ENCODE results near the gene SPTY2D1.
A peak's percentile ranks its signal among the peaks of the same experiment; 100 is the strongest.

SPTY2D1 gene

GRCh38 chr11:18632841-18633240, 1.3 kb downstream of the SPTY2D1 start:
- H3K79me2 ChIP-seq (ENCODE audit: low read length), result peaks cover 45% of the 10 kb centered on the region
- TF ChIP-seq, protein P1, sequence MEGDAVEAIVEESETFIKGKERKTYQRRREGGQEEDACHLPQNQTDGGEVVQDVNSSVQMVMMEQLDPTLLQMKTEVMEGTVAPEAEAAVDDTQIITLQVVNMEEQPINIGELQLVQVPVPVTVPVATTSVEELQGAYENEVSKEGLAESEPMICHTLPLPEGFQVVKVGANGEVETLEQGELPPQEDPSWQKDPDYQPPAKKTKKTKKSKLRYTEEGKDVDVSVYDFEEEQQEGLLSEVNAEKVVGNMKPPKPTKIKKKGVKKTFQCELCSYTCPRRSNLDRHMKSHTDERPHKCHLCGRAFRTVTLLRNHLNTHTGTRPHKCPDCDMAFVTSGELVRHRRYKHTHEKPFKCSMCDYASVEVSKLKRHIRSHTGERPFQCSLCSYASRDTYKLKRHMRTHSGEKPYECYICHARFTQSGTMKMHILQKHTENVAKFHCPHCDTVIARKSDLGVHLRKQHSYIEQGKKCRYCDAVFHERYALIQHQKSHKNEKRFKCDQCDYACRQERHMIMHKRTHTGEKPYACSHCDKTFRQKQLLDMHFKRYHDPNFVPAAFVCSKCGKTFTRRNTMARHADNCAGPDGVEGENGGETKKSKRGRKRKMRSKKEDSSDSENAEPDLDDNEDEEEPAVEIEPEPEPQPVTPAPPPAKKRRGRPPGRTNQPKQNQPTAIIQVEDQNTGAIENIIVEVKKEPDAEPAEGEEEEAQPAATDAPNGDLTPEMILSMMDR (IDR thresholded peaks at IDR 0.05; ENCODE audit: low read depth, low read length), result no peak
- no peak for TF ChIP-seq EZH2phosphoT487 (IDR thresholded peaks at IDR 0.05; ENCODE audit: low read depth)
- H3K9ac ChIP-seq (ENCODE audit: low read length), result no peak overlapping the region

GRCh38 chr11:18624161-18624560, 10.0 kb downstream of the SPTY2D1 start:
- Histone ChIP-seq H3K4me2 (ENCODE audit: low read length) (no peak overlapping the region), H3K36me3 (replicated peaks; ENCODE audit: low read depth, low read length) (no peaks in the 10 kb centered on the region), H3K9me3 (ENCODE audit: insufficient read depth, low read length) (no peaks in the 10 kb centered on the region), H3K4me1 (ENCODE audit: low read length) (no peaks in the 10 kb centered on the region), H3K27me3 (ENCODE audit: low read depth, low read length) (peaks cover 9% of the 10 kb centered on the region), H3K27ac (ENCODE audit: low read length) (no peak overlapping the region), H3K4me3 (ENCODE audit: low read length) (no peak overlapping the region), H3K79me2 (ENCODE audit: low read length) (peaks cover 71% of the 10 kb centered on the region), H3K9ac (ENCODE audit: low read length) (no peak overlapping the region), H2AFZ (ENCODE audit: low read depth, low read length) (no peak overlapping the region), H4K20me1 (ENCODE audit: insufficient read depth, low read length) (peaks cover 81% of the 10 kb centered on the region)
- no peak for TF ChIP-seq EZH2phosphoT487 (IDR thresholded peaks at IDR 0.05; ENCODE audit: low read depth)
- TF ChIP-seq, protein P1 (IDR thresholded peaks at IDR 0.05; ENCODE audit: low read depth, low read length), result no peak

More at GRCh38 chr11:18632841-18633240, 1.3 kb downstream of the SPTY2D1 start:
- Histone ChIP-seq H3K4me2 (ENCODE audit: low read length) (peak overlapping the region; percentile 99), H3K9me3 (ENCODE audit: insufficient read depth, low read length) (no peaks in the 10 kb centered on the region), H3K27me3 (ENCODE audit: low read depth, low read length) (peaks cover 3% of the 10 kb centered on the region; the same call in 1 of the 2 replicates), H2AFZ (ENCODE audit: low read depth, low read length) (no peak overlapping the region), H3K4me3 (ENCODE audit: low read length) (peak overlapping the region; percentile 95), H3K27ac (ENCODE audit: low read length) (no peak overlapping the region), H4K20me1 (ENCODE audit: insufficient read depth, low read length) (peaks cover 49% of the 10 kb centered on the region), H3K4me1 (ENCODE audit: low read length) (peaks cover 12% of the 10 kb centered on the region), H3K36me3 (replicated peaks; ENCODE audit: low read depth, low read length) (no peaks in the 10 kb centered on the region)

DNA sequence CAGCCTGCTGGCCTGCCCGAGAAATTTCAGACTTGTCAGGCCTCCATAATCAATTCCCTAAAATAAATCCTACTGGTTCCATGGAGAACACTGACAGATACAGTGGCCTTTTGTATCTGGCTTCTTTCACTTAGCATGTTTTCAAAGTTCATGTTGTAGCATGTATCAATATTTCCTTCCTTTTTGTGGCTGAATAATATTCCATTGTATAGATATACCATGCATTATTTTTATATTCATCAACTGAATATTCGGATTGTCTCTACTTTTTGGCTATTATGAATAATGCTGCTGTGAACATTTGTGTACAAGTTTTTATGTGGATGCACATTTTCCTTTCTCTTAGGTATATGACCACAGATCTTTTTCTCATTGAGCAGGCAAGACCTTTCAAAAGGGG, 10.4 kb downstream of the SPTY2D1 start:
- peaks cover 67% of the 10 kb centered on the region for H3K79me2 ChIP-seq (ENCODE audit: low read length)
- H3K27ac ChIP-seq (ENCODE audit: low read length), result no peak overlapping the region
- H3K9me3 ChIP-seq (ENCODE audit: insufficient read depth, low read length), result no peaks in the 10 kb centered on the region
- H4K20me1 ChIP-seq (ENCODE audit: insufficient read depth, low read length), result peaks cover 81% of the 10 kb centered on the region
- H3K36me3 ChIP-seq (replicated peaks; ENCODE audit: low read depth, low read length), result no peaks in the 10 kb centered on the region
- H3K9ac ChIP-seq (ENCODE audit: low read length), result no peak overlapping the region
- peaks cover 2% of the 10 kb centered on the region for H3K4me1 ChIP-seq (ENCODE audit: low read length)
- H3K27me3 ChIP-seq (ENCODE audit: low read depth, low read length), result peaks cover 13% of the 10 kb centered on the region
- H3K4me3 ChIP-seq (ENCODE audit: low read length), result no peak overlapping the region
- H3K4me2 ChIP-seq (ENCODE audit: low read length), result no peak overlapping the region
- no peak overlapping the region for H2AFZ ChIP-seq (ENCODE audit: low read depth, low read length)
- TF ChIP-seq, protein P1 (IDR thresholded peaks at IDR 0.05; ENCODE audit: low read depth, low read length), result no peak
- TF ChIP-seq EZH2phosphoT487 (IDR thresholded peaks at IDR 0.05; ENCODE audit: low read depth), result no peak

DNA sequence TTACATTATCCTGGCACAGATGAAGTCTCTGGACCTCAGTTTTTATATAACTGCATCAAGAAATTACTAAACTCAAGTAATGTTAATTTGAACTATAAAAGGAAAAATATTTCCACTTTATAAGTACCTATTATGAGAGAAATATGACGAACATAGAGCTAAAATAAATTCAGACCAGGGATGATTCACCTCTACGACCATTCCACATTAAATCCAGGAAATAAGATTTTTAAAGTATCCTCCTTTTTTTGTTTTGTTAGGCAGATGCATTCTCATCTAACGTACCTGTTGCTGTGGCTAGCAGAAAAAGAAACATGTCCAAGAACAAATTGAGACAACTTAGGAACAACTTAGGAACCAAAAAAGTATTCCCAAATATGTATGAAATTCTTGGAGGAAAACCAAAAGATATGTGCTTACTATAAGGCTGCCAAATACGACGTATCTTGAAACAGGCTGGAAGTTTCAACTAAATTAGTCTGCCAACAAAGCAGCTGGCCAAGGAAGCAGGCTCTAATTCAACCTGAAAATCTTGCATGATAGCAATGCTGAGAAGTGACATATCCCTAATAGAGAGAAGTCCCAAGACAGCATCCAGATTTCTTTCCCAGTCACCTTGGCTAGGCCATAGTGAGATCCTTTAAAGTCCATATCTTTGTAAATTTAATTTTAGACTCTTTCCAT, 15.7 kb downstream of the SPTY2D1 start:
- TF ChIP-seq, protein P1 (IDR thresholded peaks at IDR 0.05; ENCODE audit: low read depth, low read length), result no peak
- TF ChIP-seq EZH2phosphoT487 (IDR thresholded peaks at IDR 0.05; ENCODE audit: low read depth), result no peak

More for the DNA sequence above, 15.7 kb downstream of the SPTY2D1 start:
- H3K27me3 ChIP-seq (ENCODE audit: low read depth, low read length), result peaks cover 27% of the 10 kb centered on the region
- H4K20me1 ChIP-seq (ENCODE audit: insufficient read depth, low read length), result peaks cover 84% of the 10 kb centered on the region
- H3K4me1 ChIP-seq (ENCODE audit: low read length), result peaks cover 36% of the 10 kb centered on the region
- no peaks in the 10 kb centered on the region for H3K9me3 ChIP-seq (ENCODE audit: insufficient read depth, low read length)
- H3K4me3 ChIP-seq (ENCODE audit: low read length), result no peak overlapping the region
- H3K79me2 ChIP-seq (ENCODE audit: low read length), result peaks cover 50% of the 10 kb centered on the region
- H3K4me2 ChIP-seq (ENCODE audit: low read length), result peak overlapping the region; percentile 6; the same call in 1 of the 2 replicates
- H3K36me3 ChIP-seq (replicated peaks; ENCODE audit: low read depth, low read length), result peaks cover 21% of the 10 kb centered on the region
- no peak overlapping the region for H3K9ac ChIP-seq (ENCODE audit: low read length)
- no peak overlapping the region for H3K27ac ChIP-seq (ENCODE audit: low read length)
- no peak overlapping the region for H2AFZ ChIP-seq (ENCODE audit: low read depth, low read length)

Measured in OCI-LY3 (cell line).